Right kidney (tissue), 1 donor: ENCODE results near the gene ADGRG7.

Source experiments
- DNase-seq: peaks from one replicate; pipeline ENCODE4 v3.0.0-alpha.2; 2016

Gene ADGRG7

DNA sequence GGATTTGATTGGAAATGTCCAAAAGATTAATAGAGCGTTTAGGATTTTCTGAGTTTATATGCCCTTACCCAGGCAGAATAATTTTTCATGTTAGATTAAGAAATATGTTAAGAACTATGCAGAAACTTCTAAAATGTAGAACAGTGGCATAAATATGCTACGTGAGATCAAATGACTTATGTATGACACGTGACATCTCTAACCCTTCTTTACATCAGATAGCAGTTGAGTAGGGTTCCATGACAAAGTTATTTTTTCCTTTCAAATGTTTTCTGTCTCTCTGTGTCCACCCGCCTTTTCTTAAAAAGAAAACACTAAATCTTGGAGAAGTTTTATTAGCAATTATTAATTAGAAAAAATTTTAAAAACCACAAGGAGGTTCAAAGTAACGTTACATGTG lies 91.3 kb downstream of the ADGRG7 start:
- no peak for DNase-seq

DNA sequence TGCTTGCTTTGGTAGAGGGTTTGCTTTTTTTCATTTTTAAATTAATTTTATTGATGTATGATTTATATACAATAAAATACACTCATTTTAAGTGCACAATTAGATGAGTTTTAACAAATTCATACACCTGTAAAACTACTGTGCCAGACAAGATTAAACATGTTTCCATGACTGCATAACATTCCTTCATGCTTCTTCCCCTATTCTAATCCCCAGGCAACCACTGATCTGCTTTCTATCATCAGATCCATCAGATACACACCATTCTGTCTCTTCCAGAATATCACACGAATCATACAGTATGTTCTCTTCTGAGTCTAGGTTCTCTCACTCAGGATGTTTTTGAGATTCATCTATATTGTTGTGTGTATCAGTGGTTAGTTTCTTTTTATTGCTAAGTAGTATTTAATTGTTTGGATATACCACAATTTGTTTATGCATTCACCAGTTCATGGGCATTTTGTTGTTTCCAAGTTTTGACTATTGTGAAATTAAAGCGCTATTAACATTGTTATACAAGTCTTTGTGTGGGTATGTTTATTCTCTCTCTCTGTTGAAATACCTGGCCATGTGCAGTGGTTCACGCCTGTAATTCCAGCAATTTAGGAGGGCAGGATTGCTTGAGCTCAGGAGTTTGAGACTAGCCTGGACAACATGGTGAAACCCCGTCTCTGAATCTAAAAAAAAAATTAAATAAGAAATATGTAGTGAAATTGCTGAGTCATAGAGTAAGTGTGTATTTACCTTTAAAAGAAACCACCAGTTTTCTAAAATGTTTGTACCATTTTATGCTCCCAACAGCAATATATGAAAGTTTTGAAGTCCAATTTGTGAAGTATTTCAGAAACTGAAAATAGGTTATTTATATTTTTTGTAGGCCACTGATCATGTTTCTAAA lies 92.9 kb downstream of the ADGRG7 start:
- no peak for DNase-seq

DNA sequence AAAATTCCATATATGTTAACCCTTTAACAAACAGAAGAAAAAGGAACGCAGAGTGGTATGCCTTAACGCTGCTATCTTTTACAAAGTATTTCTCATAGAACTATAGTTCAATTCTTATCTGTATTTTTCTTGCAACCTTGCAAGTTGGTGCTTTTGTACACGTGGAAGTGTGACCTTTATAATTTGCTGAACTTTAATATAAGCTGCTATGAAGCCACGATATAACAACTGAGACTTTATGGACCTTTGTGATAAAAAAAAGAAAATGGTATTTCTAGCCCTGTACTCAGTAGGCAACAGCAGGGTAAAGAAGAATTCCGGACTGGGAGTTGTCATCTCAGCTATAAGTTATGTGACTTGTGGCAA lies 93.6 kb downstream of the ADGRG7 start:
- no peak for DNase-seq

DNA sequence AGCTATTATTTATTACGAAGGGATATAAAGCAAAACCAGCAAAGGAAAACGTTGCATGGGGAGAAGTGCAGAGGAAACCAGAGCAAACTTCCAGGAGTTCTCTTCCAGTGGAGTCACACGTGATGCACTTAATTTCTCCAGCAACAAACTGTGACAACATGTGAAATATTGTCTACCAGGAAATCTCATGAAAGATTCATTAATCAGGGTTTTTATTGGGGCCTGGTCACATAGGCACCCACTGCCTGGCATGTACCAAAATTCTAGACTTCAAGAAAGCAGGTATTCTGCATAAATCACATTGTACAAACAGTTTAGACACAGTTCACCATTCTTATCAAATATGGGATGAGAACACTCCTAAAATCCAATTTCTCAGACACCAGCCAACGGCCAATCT lies 94.5 kb downstream of the ADGRG7 start:
- DNase-seq: no peak

DNA sequence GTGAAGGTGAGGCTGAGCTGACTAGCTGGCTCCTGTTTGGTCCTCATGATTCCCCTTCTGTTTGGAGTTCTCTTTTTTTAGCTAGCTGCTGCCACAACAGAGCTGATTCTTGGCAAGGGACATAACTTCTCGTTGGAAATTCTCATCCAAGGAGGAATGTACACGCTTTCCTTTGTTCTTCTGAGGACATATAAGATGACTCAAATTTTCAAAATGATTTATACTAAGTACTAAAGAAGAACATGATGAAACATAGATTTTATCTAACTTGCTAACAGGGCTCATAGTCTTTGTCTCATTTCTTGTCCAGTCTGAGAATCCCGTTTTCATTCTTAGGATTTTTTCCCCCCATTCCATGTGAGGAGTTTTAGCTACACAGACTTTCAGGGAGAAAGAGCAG lies 97.0 kb downstream of the ADGRG7 start:
- no peak for DNase-seq

DNA sequence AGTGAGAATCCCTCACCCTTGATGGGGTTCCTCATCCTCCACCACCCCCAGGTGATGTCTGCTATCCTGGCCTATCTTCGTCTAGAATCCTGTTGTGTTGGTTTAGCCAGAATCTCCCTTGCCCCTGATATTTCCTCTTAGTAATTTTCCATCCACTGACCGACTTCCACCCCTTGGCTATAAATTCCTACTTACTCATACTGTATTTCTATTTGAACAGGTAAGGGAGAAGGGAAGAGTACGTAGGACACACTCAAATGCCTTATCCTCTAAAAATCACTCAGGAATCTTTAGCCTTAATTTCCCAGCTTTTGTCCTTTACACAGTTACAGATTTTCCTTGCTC lies 99.2 kb downstream of the ADGRG7 start:
- no peak for DNase-seq

DNA sequence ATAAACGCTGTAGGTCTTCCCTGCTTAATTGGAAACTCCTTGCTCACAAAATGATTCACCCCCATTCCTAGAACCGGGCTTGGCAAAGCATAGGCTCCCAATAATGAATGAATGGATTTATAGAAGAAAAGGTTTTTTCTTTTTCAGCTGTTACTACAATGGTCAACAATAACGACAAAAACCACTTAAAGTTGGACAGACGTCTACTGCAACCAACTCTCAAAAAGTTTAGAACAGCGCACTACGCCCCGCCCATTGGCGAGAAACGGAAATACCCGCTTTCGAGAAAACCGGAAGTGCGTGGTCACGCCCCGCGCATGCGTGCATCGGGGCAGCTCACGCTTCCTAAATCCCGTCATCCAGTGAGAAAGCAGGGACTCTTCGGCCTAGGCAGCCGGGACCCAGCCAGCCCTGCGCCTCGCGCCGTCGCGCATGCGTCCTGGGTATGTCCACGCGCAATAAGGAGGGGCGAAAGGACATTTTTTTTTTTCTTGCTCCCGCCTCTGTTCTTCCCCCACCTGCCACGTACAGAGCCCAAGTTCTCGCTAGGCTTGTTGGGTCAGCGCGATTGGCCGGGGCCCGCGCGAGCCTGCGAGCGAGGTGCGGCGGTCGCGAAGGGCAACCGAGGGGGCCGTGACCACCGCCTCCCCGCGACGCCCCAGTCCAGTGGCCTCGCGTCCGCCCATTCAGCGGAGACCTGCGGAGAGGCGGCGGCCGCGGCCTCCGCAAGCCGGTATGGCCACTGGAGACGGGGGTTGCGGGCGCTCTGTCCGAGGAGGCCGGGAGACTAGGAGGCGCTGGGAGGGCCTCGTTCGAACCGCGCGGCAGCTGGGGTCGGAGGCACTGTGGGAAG lies 99.8 kb downstream of the ADGRG7 start, which contains the start of gene TFG:
Gene TFG, plus strand, starts transcription at position 506 of the 853 bp plus-strand sequence. CDS start 4,192 bp downstream, outside the sequence.
- DNase-seq: peak; percentile 95

DNA sequence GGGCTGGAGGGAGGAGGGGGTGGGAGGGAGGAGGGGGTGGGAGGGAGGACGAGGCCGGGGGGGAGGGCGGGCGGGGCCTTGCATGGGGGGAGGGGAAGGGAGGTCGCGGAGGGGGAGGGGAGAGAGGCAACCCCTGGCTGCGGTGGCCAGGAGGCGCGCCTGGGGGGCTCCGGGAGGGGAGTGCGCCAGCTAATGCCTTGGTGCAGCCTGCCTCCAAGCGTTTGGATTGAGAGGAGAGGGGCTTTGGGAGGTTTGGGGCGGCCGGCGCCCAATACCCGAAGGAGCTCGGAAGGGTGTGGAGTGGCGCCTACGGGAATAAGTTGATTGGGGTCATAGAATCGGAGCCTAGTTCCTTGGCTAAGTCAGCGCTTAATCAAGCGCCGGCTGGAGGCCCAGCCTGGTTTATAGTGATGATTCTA lies 100.5 kb downstream of the ADGRG7 start:
- DNase-seq: peak; percentile 76

DNA sequence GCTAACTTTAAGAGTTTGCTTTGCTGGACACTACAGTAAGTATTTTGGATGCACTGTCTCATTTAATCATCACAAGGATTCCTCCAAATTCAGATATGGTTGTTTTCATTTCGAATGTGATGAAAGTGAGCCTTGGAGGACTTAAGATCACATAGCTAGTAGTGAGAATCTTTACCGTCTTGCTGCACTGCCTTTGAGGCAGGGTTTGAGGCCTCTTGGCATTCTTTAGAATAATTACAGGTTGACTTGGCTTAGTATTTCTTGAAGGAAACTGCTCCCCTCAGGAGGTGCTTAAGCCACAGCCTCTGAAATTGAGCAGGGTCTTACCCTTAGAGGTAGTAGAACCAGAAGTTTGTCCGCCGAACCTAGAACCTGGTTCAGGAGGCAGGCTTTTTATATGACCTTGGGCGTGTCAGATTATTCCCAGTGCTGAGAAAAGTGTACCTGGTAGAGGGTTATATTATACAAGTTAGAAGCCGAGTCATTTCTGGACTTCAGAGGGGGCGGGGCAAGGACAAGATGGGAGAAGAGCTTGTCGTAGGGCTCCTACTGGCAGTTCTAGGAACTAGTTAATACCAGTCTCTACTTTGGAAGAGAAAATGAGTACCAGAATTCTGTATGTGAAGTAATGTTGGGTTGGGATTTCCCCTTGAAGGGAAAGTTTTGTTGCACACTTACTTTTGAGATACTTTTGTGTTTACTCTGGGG lies 101.0 kb downstream of the ADGRG7 start:
- DNase-seq: no peak

DNA sequence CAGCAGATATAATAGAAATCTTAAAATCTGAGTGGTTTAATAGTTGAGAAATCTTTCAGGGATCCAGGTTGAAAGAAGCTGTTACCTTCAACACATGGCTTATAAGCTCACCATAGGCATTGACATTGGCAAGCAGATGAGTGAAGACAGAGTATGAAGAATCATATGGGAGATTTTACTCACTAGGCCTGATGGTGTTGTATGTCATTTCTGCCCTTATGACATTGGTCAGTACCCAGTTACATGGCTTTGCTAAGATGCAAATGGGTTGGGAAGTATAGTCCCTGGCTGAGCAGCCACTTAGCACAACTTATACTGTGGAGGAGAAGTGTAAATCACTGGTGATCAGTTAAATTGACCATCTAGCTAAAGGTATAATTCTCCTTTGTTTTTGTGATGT lies 105.8 kb downstream of the ADGRG7 start:
- DNase-seq: no peak

DNA sequence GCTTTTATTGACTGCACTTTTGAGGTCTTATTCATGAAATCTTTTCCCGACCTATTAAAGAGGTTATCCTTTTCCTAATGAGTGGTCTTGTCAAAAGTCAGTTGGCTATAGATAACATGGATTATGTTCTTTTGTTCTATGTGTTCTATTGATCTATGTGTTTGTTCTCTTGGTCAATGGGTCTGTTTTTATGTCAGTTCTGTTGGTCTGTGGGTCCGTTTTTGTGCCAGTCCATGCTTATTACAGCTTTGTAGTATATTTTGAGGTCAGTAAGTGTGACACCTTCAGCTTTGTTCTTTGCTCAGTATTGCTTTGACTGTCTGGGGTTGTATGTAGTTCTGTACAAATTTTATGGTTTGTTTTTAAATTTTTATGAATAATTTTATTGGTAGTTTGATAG lies 107.7 kb downstream of the ADGRG7 start:
- no peak for DNase-seq

DNA sequence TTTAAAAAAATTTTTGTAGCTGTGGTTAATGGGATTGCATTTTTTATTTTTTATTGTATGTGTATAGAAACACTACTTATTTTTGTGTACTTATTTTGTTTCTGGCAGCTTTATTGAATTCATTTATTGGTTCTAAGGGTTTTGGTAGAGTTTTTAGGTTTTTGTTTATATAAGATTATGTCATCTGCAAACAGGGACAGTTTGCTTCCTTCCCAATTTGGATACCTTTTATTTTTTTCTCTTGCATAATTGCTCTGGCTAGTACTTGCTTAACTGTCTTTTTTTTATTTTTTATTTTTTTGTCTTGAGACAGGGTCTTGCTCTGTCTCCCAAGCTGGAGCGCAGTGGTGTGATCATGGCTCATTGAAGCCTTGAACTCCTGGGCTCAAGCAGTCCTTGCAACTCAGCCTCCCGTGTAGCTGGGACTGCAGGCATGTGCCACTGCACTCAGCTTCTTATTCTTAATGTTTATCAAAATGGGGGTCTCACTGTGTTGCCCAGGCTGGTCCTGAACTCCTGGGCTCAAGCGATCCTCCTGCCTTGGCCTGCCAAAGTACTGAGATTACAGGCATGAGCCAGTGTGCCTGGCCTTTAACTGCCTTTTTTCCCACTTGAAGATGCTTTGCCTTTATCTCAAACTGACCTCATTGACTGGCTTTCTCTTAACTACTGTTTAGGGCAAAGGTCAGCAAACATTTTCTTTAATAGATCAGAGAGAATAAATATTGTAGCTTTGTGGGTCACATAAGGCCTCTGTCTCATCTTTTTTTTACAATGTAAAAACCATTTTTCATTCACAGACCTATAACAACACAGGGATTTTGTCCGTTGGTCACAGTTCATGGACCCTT lies 108.5 kb downstream of the ADGRG7 start:
- no peak for DNase-seq

DNA sequence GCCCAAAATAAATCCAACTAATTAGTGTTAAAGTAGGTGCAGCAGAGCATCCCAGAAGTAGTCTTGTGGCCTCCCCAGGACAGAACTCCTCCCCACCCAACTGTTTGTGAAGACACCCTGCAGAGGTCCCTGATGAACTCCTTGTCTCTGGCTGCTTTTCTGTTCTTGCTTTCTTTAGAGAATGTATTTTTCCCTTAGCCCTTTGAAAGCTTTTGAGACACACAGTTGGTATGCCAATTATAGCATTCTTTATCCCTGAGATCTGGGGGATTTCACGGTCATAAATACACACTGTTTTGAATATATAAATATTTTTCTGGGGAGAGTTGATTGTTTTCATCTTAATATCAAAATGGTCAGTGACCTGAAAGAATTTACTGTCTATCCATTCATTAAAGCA lies 109.7 kb downstream of the ADGRG7 start:
- no peak for DNase-seq

DNA sequence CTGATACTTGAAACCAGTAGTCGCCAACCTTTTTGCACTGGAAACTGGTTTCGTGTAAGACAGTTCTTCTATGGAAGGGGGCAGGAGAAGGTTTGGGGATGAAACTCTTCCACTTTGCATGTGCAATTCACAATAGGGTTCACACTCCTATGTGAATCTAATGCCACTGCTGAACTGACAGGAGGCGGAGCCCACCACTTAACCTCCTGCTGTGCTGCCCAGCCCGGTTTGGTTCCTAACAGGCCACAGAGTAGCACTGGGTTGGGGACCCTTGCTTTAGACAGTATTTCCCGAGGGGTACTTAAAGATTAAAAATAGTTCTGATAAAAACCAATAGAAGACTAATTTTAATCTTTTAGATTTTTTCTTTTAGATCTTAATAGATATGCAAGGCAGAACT lies 111.0 kb downstream of the ADGRG7 start:
- DNase-seq: no peak

DNA sequence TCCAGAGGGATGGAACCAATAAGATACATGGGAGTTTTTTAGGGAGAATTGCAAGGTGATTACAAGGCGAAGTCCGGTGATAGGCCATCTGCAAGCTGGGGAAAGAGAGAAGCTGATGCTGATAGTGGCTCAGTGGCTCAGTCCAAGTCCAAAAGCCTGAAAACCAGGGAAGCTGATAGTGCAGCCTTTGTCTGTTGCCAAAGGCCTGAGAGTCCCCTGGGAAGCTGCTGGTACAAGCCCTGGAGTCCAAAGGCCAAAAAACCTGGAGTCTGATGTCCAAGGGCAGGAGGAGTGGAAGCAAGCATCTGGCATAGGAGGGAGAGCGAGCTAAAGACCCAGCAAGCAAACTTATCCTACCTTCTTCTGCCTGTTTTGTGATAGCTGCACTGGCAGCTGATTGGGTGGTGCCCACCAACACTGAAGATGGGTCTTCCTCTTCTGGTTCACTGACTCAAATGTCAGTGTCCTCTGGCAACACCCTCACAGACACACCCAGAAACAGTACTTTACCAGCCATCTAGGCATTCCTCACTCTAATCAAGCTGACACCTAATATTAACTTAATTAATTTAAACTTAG lies 116.6 kb downstream of the ADGRG7 start:
- no peak for DNase-seq

DNA sequence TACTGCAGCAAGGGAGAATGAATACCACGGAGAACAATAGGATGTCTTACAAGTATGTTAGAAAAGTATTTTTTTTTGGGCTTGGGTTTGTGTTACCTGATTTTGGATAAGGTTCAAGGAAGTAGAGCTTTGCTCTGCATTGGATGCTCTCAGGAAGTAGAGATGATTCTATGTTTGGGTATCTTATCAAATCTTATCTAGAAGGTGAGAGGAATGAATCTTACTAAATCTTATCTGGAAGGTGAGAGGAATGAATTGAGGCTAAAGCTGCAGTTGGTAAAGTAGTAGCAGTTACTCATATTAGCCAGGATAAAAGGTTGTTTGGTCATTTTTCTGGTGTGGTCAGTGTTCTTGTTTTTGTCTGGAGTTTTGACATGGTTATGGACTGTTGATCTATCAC lies 117.3 kb downstream of the ADGRG7 start:
- no peak for DNase-seq

DNA sequence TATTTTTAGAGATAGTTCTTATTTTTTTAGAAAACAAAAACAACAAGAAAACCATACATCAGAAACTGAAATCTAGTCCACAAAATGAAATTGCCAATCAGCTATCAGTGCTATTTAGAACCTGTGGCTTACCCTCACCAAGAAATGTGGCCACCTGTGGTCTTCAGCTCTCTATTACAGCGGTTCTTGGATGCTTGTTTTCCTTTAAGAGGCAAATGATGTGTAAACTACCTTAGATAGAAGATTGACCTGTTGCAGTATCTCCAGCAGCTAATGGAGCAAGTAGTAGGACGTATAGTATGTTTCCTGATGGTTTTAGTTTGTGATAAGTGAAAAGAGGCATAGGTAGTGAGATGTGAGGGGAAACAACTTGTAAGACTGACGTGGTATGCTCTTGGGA lies 121.1 kb downstream of the ADGRG7 start:
- DNase-seq: no peak

DNA sequence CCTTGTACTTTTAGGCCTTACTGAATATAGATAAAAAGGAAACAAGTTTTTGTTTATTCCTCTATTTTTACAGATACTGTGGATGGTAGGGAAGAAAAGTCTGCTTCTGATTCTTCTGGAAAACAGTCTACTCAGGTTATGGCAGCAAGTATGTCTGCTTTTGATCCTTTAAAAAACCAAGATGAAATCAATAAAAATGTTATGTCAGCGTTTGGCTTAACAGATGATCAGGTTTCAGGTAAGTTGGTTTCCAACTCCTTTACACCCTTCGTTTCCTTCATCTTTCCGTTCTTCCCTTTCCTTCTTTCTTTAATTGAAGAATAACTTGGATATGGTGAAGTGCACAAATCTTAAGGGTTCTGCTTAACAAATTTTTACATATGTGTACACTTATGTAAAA lies 123.0 kb downstream of the ADGRG7 start:
- DNase-seq: no peak

DNA sequence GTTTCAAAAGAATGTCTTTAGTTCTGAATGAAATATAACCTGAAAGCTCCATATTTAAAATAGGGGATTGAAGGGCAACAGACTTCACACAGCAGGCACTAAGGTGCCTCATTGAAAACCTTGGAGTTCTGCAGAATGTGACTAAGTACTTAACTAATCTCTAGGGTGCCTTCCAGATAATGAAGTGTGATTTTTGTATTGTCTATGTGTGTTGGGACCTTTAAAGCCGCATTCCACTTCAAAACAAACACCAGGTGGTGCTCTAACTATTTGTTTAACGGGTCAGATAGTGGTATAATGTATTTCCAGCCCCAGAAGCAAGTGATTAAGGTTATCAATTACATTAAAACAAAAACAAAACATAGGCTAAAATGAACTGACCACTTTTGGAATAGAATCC lies 127.9 kb downstream of the ADGRG7 start:
- no peak for DNase-seq

DNA sequence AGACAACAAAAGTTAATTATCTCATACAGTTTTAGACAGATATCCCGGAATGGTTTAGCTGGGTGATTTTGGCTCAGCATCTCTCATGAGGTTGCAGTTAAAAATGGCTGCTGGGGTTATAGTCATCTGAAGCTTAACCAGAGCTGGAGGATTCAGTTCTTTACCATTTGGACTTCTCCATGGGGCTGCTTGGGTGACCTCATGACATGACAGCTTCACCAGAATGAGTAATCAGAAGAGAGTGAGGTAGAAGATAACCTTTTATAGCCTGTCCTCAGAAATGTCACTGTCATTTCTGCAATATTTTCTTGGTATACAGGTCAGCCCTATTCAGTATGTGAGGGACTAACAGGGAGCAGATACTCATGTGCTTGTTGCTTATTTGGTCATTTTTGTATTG lies 130.8 kb downstream of the ADGRG7 start:
- DNase-seq: no peak

DNA sequence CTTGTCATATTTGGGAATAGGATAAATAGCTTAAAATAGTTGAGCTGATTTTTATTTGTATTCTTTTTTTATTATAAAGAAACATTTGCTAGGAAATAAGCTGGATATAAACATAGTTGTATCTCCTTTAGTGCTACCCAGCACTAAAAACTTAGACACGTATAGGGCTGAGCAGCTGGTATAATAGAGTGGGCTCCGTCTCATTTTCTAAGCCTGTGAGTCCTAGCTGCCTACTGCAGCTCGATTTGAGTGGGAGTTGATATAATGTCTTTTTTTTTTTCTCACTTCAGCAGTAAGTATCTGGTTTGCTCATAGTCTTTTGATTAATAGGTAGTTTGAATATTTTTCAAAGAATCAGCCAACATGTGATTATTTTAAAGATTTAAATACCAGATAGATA lies 134.1 kb downstream of the ADGRG7 start:
- no peak for DNase-seq

DNA sequence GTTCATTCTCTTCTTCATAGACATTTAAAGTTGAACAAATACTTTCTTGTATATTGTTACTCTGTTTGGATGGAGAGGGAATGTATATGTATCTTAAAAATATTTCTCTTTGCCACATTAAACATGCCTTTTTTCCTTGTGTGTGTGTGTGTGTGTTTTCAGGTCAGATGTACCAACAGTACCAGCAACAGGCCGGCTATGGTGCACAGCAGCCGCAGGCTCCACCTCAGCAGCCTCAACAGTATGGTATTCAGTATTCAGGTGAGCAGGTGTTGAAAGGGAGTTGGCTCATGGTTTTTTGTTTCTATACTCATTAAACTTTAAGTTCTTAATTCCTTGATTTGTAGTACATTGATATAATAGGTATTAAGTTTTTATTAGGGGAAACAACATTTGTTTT lies 135.3 kb downstream of the ADGRG7 start:
- DNase-seq: no peak
